SKM-1 (cell line): ENCODE data around the gene TLR1.
"Not testable (repeated sequence)": the region's sequence is repeated elsewhere in the genome, so short reads cannot be mapped to it uniquely, and the experiment has no call there.

Source experiments
- DNase-seq: peaks from one replicate; lab custom pipeline; 2025; ENCODE audit not compliant: unreplicated experiment; lab: John Stamatoyannopoulos, UW

TLR1 gene

GRCh38 chr4:38777925-38778324 lies 26.7 kb downstream of the TLR1 start:
- not testable (repeated sequence) for DNase-seq

- no peak for DNase-seq
These were observed 29.3 kb downstream of the TLR1 start for GRCh38 chr4:38775326-38775725.

- no peak for DNase-seq
These were observed 30.2 kb downstream of the TLR1 start for GRCh38 chr4:38774181-38774955.

- not testable (repeated sequence) for DNase-seq
These were observed 34.3 kb downstream of the TLR1 start for GRCh38 chr4:38770281-38770680.

- no peak for DNase-seq
These were observed 34.7 kb downstream of the TLR1 start for GRCh38 chr4:38769857-38770256.

- DNase-seq: no peak
These were observed 35.1 kb downstream of the TLR1 start for GRCh38 chr4:38769441-38769840.

GRCh38 chr4:38768968-38769394 lies 35.6 kb downstream of the TLR1 start:
- DNase-seq: no peak

GRCh38 chr4:38766940-38767339 lies 37.7 kb downstream of the TLR1 start:
- DNase-seq: not testable (repeated sequence)

GRCh38 chr4:38765382-38765781 lies 39.2 kb downstream of the TLR1 start:
- no peak for DNase-seq

- DNase-seq: no peak
These were observed 40.3 kb downstream of the TLR1 start for GRCh38 chr4:38764277-38764676.

GRCh38 chr4:38762560-38762959 lies 42.0 kb downstream of the TLR1 start:
- DNase-seq: no peak

GRCh38 chr4:38759790-38760122 lies 44.8 kb downstream of the TLR1 start:
- DNase-seq: no peak

GRCh38 chr4:38759113-38759789 lies 45.3 kb downstream of the TLR1 start:
- no peak for DNase-seq

GRCh38 chr4:38757945-38758600 lies 46.5 kb downstream of the TLR1 start:
- no peak for DNase-seq

GRCh38 chr4:38752941-38753806 lies 51.4 kb downstream of the TLR1 start:
- no peak for DNase-seq

- DNase-seq: no peak
These were observed 52.1 kb downstream of the TLR1 start for GRCh38 chr4:38752372-38752940.

- DNase-seq: no peak
These were observed 53.1 kb downstream of the TLR1 start for GRCh38 chr4:38751341-38752010.

GRCh38 chr4:38749336-38749735 lies 55.3 kb downstream of the TLR1 start:
- no peak for DNase-seq

- DNase-seq: no peak
These were observed 57.0 kb downstream of the TLR1 start for GRCh38 chr4:38747629-38748028.
